ENCODE results near the gene KDM1B.

Gene KDM1B, protein sequence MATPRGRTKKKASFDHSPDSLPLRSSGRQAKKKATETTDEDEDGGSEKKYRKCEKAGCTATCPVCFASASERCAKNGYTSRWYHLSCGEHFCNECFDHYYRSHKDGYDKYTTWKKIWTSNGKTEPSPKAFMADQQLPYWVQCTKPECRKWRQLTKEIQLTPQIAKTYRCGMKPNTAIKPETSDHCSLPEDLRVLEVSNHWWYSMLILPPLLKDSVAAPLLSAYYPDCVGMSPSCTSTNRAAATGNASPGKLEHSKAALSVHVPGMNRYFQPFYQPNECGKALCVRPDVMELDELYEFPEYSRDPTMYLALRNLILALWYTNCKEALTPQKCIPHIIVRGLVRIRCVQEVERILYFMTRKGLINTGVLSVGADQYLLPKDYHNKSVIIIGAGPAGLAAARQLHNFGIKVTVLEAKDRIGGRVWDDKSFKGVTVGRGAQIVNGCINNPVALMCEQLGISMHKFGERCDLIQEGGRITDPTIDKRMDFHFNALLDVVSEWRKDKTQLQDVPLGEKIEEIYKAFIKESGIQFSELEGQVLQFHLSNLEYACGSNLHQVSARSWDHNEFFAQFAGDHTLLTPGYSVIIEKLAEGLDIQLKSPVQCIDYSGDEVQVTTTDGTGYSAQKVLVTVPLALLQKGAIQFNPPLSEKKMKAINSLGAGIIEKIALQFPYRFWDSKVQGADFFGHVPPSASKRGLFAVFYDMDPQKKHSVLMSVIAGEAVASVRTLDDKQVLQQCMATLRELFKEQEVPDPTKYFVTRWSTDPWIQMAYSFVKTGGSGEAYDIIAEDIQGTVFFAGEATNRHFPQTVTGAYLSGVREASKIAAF

DNA sequence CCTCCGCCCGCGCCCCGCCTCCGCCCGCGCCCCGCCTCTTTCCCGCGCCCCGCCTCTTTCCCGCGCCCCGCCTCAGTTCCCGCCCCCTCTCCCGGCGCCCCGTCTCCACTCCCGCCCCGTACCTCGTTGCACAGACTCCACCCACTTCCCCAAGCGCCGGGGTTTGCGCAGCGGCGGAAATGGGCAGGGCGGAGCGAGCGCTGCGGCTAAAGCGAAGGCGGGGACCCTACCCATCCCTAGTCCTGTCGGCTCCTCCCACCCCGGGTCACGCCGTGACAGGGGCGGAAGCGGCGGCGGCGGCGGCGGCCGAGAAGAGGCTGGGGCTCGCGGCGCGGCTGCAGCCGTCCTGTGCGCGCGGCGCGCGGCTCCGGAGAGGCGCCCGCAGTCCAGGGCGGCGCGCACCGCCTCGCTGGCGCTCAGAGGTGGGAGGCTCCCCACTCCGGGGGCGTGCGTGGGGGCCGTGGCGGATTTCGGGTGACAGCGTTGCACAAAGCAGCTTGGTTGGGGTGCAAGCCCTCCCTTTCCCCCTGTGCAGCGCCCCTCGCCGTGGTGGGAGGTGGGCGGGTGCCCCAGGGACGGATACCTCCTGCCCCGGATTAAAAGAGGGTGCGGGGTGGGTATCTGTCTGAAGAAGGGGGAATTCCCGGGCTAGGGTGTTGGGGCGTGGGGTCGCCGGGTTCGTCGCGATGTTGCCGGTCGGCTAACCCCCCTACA, at the start of gene KDM1B:
TSS of gene KDM1B (plus strand) at position 273 of the 714 bp plus-strand sequence. CDS start 4,474 bp downstream, outside the sequence.
- DNase-seq (ENCODE audit: low read depth in 2 of 2, low spot score in 1 of 2), result peak; percentile 96 to 99

DNA sequence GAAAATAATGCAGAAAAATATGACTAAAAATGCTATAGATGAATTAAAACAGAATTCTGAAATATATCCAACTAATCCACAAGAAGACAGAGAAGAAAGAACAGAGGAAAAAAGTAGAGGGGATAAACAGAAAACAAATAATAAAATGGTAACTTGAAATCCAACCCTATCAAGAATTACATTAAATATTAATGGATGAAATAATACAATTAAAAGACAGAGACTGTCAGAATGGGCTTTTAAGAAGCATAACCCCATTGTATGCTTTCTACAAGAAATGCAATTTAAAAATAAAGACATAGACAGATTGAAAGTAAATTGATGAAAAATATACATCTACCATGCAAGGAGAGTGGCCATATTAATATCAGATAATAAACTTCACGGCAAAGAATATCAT, 48.2 kb upstream of the KDM1B start:
- DNase-seq (ENCODE audit: low read depth in 2 of 2, low spot score in 1 of 2), result no peak

DNA sequence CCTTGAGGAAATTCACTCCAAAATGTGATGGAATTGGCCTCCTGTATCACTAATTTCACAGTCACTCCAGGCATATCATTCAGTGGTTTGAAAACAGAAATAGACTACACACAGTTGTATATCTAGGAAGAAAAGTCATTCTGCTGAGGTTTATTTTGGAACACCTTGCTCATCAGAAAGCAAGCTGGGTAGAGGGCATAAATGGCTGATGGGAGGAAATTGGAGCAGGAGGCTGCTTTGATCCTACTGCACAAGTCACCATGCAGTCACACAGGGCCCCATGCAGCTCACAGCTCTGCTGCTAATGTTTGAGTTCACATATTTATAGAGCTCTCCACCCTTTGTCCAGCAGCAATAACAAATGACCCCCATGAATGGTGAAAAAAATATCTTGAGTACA, 45.1 kb upstream of the KDM1B start:
- DNase-seq (ENCODE audit: low read depth in 2 of 2, low spot score in 1 of 2), result no peak

DNA sequence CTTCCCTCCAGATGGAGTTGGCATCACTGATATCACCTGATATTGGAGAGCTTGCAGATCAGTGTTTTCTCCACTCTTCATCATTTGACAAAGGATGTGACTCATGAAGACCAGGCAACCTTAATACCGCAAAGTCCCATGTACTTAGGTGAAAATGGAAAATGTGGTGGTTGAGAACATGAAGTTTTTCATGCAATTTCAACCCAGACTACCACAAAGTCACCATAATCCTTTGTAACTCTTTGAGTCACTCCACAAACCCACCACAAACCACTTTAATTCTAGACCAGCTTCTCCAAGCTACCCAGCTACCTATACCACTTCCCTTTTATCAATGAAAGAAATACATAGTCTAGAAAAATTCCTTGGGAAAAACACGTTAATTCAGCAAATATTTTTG, 39.9 kb upstream of the KDM1B start:
- no peak for DNase-seq (ENCODE audit: low read depth in 2 of 2, low spot score in 1 of 2)

DNA sequence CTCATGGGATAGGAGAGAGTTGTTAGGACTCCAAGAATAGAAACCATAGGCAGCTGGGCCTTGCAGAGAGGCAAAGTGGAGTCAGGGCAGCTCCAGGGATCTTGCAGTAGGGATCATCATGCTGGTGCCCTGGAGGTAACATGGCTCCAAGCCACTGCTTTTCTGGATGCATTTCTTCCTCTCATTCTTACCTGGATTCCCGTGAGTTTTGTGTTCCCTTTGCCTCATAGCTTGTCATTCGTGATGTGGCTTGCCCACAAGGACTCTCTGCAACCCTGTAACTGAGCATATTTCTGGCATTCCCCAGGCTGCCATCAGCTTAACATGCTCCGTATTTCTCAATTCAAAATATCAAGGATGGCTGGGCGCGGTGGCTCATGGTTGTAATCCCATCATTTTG, 38.1 kb upstream of the KDM1B start:
- DNase-seq (ENCODE audit: low read depth in 2 of 2, low spot score in 1 of 2), result no peak

DNA sequence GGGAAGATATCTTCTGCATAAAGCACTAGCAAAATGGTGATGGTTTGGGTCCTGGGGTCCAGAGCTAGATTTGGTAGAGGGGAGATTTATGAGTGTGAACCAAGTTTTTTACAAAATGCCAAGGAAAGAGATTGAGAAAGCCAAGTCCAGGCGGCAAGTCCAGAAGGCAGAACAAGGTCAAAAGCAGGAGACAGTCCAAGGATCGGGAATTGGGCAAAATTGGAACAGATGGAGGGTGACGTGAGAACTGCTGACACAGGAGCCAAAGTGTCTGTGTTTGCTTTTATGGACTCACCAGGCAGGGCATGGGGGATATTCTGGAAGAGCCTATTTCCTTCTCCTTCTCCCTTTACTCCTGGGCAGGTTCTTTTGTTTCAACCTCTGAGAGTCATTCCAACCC, 36.9 kb upstream of the KDM1B start:
- no peak for DNase-seq (ENCODE audit: low read depth in 2 of 2, low spot score in 1 of 2)

DNA sequence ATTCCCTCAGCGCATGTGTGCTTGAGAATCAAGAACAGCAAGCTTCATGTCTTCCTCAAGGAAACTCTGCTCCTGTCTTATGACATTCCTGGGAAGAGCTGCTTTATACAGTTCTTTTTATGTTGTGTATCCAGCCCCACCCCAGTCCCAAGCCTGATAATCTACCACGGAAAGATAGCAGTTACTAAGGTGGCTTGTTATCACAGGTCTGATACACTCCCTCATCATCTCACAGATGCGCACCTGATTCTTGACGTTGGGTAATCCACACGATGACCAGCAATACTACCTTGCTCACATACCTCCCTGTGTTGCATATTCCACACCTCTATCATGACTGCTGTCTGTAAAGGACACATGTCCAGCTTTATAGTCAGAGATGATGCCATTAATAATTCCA, 36.0 kb upstream of the KDM1B start:
- no peak for DNase-seq (ENCODE audit: low read depth in 2 of 2, low spot score in 1 of 2)

DNA sequence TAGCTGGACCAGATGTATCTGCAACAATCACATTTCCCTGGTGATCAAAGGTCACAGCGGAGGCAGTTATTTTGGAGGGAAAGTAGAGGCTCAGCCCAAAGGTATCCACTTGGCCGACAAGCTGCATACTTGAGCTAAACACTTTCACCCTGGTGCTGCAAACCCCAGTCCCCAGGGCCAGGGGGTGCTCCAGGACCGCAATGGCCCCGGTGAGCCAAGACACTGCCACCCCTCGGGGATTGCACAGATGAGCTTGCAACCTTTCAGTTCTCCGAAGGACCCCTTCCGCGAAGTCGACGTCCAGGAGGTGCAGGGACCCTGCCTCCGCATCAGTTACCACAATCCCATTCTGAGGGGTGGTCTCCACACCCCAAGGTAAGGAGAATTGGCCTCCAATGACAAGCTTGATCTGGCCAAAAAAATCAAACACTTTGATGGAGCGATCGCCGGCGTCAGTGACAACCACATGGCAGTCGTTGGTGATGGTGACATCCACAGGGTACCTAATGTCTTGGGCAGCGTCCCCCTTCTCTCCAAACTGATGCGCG, 33.6 kb upstream of the KDM1B start:
- no peak for DNase-seq (ENCODE audit: low read depth in 2 of 2, low spot score in 1 of 2)

DNA sequence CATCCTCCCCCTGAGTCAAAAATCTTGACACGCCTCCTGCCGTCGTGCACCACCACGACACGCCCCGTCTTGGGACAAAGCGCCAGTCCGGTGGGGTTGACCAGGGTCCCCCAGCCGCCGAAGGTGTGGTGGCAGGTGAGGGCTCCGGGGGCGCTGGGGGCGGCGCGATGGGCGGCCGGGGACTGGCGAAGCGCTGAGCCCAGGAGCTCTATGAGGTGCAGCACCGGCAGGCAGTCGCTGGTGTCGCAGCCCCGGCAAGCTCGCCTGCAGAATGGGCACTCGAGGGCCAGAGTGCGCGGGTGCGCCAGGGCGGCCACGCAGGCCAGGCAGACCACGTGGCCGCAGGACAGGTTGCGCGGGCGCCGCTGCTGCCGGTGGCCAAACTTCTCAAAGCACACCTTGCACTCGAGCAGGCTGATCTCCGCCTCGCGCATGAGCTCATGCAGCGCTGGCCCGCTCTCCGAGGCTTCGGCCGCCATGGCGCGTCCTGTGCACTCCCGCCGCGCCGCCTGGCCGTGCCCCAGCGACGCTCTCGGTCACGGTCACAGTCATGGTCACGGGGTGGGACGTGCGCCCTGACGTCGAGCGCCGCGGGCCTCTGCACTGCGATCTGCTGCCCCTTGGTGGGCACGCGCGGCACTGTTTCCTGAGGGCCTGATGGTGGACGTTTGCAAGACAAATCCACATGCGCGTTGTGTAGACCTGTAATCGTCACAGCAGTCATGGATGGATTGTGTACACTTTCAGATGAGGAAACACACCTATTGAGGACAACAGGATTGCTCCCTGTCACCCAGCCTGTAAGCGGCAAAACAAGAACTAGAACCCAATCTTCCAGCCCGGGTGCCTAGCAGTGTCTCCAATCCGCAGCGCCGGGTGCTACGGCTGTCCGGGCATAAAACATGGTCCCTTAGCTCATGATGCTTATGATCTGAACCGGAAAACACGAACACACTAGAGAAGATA, 32.8 kb upstream of the KDM1B start, which contains the start of gene NHLRC1:
TSS of gene NHLRC1 (minus strand) at position 550 of the 966 bp plus-strand sequence. CDS start at position 479, 71 bp downstream.
- DNase-seq (ENCODE audit: low read depth in 2 of 2, low spot score in 1 of 2), result peak; percentile 27 to 48

DNA sequence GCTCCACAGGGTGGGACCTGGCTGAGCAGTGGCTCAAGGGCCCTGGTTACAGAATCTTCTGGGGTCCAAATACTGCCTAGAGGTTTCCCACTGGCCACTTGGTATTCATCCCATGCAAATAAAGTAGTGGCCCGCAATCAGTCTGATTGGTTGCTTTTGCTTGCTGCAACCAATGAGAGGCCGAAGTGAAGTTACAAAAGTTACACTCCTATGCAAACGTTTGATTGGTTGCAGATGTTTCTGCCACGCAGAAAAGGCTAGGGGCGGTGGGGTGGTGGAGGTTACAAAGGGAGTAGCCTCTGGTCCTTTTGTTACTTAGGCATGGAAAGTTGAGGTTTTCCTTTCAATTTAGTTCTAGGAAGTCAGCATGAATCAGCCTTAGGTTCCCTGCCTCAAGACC, 29.1 kb upstream of the KDM1B start:
- no peak for DNase-seq (ENCODE audit: low read depth in 2 of 2, low spot score in 1 of 2)

DNA sequence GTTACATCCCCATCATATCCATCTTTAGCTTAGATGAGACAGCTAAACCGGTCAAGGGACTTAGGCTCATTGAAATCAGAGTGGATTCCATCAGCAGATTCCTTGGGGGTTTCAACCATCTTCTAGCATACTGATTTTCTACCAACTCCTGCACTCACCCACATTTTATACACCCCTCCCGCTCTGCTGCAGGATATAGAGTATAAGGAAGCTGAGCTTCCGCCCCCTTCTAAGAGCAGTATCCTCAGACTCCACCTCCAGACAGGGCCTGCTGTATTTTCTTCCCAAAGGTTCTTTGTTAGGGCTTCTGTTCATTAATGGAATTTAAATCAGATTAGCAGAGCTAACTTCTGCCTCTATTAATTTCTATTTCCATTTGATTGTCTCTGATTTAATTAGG, 22.9 kb upstream of the KDM1B start:
- DNase-seq (ENCODE audit: low read depth in 2 of 2, low spot score in 1 of 2), result no peak

DNA sequence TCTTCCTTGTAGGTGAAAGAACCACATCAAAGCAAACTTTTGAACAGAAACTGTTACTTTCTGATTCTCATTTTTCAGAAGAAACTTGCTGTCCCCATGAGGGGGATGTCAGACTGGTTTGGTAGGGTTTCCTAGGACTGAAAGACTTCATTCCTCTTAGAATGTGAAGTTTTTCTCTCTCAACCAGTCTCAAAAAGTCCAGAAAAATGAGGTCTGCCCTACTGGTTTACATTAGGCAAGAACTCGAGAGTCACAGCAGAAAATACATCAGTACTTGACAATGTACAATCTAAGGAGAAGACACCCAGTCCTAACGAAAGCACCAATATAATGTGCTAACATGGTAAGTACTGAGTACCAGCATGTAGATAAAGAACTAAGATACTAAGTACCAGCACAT, 20.1 kb upstream of the KDM1B start:
- no peak for DNase-seq (ENCODE audit: low read depth in 2 of 2, low spot score in 1 of 2)

DNA sequence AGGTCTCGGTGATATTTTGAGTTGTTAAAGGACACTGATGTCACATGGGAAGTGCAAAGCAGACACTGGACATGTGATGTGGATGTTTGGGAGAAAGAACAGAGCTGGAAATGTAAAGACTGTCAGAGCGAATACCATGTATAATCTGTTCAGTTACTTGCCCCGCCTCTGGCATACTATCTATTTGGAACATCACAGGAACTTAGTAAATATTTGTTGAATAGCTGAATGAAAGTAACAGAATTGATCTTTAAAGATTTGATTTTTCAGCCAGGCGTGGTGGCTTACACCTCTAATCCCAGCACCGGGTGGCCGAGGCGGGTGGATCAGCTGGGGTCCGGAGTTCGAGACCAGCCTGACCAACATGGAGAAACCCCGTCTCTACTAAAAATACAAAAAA, 19.0 kb upstream of the KDM1B start:
- no peak for DNase-seq (ENCODE audit: low read depth in 2 of 2, low spot score in 1 of 2)

DNA sequence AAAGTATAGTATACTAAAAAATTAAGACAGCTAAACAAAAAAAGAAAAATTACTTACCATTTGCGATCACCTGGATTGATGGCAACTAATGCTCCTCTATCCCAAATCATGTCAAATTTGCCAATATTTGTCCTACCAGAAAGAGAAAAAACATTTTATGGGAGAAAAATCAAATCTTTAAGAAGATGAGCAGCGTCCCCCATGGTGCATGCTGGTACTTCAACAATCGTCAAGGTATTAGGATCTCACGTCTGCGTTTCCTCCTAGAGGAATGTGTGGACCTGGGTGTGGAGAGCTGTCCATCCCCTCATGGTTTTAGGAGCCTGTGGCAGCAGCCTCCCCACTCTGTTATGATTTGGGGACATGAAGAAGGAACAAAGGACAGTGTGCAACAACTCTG, 16.3 kb upstream of the KDM1B start:
- DNase-seq (ENCODE audit: low read depth in 2 of 2, low spot score in 1 of 2), result no peak

DNA sequence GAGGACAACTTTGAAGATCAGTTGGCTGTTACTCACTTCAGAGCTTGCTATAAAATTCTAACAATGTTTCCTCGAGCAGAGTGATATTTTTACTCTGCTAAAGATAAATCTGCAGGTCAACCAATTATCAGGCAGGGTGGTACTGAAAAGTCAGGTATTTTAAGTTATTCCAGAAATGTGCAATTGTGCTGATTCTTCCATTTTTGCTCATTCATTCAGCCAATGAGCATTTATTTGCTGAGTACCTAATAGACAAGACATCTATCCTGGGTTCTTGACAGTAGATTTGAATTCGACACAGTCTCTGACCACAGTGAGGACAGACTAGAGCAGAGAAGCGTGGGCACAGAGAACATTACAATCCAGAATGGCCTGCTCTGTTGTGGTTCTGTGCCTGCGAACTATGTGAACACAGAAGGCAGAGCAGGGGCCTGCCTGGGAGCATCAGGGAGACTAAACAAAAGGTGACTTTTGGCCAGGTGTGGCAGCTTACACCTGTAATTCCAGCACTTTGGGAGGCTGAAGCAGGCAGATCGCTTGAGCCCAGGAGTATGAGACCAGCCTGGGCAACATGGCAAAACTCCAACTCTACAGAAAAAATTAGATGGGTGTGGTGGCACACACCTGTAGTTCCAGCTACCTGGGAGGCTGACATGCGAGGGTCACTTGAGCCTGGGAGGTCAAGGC, 15.1 kb upstream of the KDM1B start:
- no peak for DNase-seq (ENCODE audit: low read depth in 2 of 2, low spot score in 1 of 2)

DNA sequence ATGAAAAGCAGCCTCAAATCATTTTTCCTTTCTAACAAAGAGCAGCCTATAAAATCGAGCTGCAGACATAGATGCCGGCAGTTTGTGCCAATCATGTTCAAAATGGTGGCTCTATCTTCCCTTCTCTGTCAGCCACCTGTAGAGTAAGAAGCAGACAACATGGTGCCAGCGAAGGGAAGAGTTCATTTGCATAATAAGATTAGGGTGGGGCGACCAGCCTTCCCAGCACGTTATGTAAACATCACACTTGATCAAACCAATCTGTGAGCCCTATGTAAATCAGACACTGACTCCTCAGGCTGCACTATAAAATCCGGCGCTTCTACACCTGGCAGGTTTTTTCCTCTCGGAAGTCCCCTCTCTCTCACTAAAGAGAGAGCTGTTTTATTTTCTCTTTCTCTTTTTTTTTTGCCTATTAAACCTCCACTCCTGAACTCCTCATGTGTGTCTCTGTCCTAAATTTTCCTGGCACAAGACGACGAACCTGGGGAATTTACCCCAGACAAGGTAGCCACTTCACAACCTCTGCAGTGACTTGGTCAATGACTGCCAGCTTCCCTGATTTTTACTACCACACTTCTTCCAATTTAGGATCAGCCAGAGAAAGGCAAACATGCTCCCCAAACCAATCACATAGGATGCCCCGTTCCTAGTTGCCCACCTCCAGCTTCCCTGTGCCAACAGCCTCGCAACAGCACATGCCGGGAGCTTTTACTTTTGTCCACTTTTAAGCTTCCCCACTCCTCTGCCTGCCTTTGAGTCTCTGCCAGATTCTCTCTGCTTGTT, 13.2 kb upstream of the KDM1B start:
- DNase-seq (ENCODE audit: low read depth in 2 of 2, low spot score in 1 of 2), result no peak

DNA sequence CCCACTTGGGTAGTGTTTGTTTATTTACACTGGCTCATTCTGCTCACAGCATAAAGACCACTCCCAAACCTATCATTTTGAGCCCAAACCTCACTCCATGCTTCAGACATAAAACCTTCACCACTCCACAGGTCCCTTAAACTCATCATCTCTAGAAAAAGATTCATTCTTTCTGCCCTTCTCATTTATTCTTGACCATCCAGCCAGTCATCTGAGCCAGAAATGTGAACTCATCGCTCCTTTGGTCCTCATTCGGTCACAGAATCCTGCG, 12.7 kb upstream of the KDM1B start:
- no peak for DNase-seq (ENCODE audit: low read depth in 2 of 2, low spot score in 1 of 2)

DNA sequence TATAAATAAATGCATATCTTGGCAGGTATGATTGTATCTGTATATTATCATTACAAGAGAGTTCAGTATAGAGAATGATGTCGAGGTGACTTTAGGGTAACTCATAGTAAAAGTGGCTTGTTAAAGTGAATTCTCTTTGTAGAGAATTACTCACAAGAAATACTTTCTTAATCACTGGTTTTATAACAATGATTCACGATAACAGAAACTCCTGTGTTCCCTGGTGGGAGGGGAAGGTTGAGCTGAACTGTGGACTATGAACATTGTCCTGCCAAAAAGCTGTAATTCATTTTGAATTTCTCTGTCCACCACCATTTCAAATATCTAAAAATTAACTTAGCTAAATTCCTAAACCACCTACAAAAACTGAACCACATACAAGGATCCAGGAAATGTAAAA, 8.1 kb upstream of the KDM1B start:
- DNase-seq (ENCODE audit: low read depth in 2 of 2, low spot score in 1 of 2), result no peak

DNA sequence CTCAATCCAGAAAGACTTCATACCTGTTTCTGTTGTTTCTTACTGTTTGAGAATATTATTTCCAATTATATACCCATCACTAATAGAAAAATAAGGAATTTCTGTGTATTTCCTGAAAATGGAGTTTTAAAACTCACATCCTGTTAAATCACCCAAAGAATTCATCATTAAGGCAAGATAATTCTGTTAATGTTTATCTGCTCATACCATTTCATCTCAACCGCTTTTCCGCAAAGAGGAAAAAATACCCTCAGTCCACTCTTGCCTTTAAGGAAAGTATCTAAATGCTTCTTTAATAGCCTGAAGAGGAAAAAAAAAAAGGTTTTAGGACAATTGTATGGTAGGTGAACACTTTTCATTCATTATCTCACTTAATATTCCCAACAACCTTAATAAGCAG, 7.6 kb upstream of the KDM1B start:
- no peak for DNase-seq (ENCODE audit: low read depth in 2 of 2, low spot score in 1 of 2)

Data from stimulated activated CD8-positive, alpha-beta memory T cell treated with anti-CD3 and anti-CD28 coated beads, Interleukin-4, amount 100 ng/mL, for 1 hour (primary cell).